Measurements from ENCODE around the gene FAT1. TPM values are rescaled to one million over a fixed set of nuclear protein-coding genes. Genes with fewer than 3 reads are reported as not detected.
A peak's percentile ranks its signal among the peaks of the same experiment; 100 is the strongest.

Gene FAT1
- total and polyA plus RNA-seq, 8 donors: 8.2 to 272 (median 60.4) TPM

DNA sequence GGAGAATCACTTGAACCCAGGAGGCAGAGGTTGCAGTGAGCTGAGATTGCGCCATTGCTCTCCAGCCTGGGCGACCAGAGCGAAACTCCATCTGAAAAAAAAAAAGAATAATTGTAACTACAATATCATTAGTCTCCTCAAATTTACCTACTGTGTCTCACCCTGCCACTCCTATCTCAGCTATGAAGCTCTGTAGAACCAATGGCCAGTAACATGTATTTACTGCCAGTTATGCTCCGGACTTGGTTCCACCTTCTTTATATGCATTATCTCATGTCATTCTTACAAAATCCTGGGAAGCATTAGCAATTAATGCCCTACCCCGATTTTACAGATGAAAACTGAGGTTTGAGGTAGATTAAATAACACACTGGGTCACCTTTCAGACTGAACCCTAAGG, 7.0 kb upstream of the FAT1 start:
- DNase-seq: peak in 1 of 2 donors; percentile 17
- no peak overlapping the region for H3K27ac ChIP-seq
- TF ChIP-seq POLR2AphosphoS5 (IDR thresholded peaks at IDR 0.05) (no peak), EP300 (IDR thresholded peaks at IDR 0.05) (no peak), POLR2A (IDR thresholded peaks at IDR 0.05) (no peak)
- TF ChIP-seq, protein P1, sequence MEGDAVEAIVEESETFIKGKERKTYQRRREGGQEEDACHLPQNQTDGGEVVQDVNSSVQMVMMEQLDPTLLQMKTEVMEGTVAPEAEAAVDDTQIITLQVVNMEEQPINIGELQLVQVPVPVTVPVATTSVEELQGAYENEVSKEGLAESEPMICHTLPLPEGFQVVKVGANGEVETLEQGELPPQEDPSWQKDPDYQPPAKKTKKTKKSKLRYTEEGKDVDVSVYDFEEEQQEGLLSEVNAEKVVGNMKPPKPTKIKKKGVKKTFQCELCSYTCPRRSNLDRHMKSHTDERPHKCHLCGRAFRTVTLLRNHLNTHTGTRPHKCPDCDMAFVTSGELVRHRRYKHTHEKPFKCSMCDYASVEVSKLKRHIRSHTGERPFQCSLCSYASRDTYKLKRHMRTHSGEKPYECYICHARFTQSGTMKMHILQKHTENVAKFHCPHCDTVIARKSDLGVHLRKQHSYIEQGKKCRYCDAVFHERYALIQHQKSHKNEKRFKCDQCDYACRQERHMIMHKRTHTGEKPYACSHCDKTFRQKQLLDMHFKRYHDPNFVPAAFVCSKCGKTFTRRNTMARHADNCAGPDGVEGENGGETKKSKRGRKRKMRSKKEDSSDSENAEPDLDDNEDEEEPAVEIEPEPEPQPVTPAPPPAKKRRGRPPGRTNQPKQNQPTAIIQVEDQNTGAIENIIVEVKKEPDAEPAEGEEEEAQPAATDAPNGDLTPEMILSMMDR (IDR thresholded peaks at IDR 0.05): no peak
- no peaks in the 10 kb centered on the region for H3K36me3 ChIP-seq
- WGBS, 5 donors: 71 to 85% (median 76%) methylated on average over 5 of the region's 5 CpGs
- intact Hi-C loops (cut with DNase I; ENCODE audit: low total_unique reads): no loop called here
- H3K4me3 ChIP-seq: no peak overlapping the region
- H3K27me3 ChIP-seq: peaks cover 0 to 28% (median 10%) of the 10 kb centered on the region in 3 donors
- H3K9me3 ChIP-seq: no peaks in the 10 kb centered on the region
- H3K4me1 ChIP-seq: peaks cover 0 to 26% (median 11%) of the 10 kb centered on the region in 4 donors

DNA sequence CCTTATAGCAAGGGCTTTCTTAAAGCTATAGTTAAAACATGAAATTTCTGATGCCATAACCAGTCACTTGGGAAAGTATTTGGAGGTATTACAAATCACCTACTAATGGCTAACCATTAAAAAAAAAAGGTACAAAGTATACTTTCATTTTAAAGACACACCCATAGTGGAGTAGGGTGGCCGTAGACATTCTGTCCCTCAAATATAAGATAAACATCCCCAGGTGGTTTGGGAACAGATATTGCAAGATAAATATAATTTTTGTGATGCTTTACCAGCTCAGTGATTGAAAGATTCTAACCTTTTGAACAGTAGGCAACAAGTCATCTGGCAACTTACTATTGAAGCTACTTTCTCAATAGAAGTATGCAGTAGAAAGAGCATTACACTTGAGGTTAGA, 6.2 kb upstream of the FAT1 start:
- Histone ChIP-seq H3K27me3 (peaks cover 0 to 34% (median 11%) of the 10 kb centered on the region in 3 donors), H3K27ac (peak overlapping the region in 1 of 5 donors; percentile 54), H3K4me1 (peaks cover 0 to 33% (median 18%) of the 10 kb centered on the region in 4 donors), H3K36me3 (no peaks in the 10 kb centered on the region), H3K4me3 (no peak overlapping the region), H3K9me3 (no peaks in the 10 kb centered on the region)
- TF ChIP-seq POLR2AphosphoS5 (IDR thresholded peaks at IDR 0.05): no peak
- TF ChIP-seq, protein P1 (IDR thresholded peaks at IDR 0.05): no peak
- no peak for TF ChIP-seq EP300 (IDR thresholded peaks at IDR 0.05)
- TF ChIP-seq POLR2A (IDR thresholded peaks at IDR 0.05): no peak
- intact Hi-C loops (cut with DNase I; ENCODE audit: low total_unique reads): loop anchor here (10.0 kb wide), 1 partner anchor 65 kb away; no protein-coding TSS in a partner anchor
- 58 to 88% (median 68%) methylated on average over 1 of the region's 1 CpG for WGBS, 5 donors
- DNase-seq: no peak

DNA sequence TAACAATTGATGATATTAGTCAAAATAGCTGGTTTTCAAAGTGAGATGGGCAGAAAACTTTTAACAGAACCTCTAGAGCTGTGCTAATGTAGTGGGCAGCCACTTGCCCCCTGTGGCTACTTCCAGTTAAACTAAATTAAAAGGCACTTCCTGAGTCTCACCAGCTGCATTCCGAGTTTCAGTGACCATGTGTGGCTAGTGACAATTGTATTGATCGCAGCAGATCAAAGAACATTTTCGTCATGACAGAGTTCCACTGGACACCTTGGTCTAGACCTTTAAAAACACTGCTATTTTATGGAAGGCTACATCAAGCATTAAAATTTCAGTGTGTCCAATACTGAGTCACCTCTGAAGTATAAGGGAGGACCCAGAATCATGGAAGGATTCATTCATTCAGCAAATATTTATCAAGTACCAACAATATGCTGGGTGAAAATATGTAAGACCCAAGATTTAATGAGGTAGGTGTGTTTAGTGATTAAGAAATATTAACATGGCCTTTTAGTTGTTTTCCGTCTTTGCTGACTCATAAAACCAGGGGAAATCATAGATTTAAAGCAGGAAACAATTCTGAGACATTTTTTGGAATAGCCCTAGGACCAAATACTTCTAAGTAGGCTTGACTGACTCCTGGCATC, 5.1 kb upstream of the FAT1 start:
- H3K27ac ChIP-seq: peak overlapping the region in 2 of 5 donors; percentile 33 to 54

DNA sequence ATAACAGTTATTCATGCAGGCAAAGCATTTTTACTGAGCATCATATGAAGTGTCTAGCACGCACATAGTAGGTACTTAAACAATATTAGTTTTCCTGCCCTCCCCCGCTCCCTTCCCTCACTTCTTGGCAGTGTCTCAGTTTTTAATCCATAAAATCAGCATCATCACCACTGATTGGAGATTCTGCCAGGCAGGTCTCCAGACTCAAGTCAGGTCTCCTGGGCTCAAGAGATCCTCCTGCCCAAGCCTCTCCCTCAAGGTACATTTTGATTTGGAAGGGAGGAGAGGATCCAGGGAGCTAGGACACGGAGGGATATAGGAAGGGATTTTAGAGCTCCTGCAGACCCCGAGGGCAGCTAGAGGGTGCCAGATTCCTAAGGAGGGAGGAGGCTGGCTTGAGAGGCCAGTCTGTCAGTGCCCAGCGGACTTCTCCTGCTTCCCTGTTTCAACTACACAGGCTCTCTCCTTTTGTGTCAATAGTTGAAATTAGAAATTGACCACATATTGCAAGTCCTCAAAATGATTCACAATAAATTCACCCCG, 4.4 kb upstream of the FAT1 start:
- H3K4me3 ChIP-seq: no peak overlapping the region
- H3K4me1 ChIP-seq: peaks cover 0 to 41% (median 26%) of the 10 kb centered on the region in 4 donors
- H3K9me3 ChIP-seq: no peaks in the 10 kb centered on the region
- TF ChIP-seq POLR2AphosphoS5 (IDR thresholded peaks at IDR 0.05) (no peak), POLR2A (IDR thresholded peaks at IDR 0.05) (no peak), EP300 (IDR thresholded peaks at IDR 0.05) (no peak)
- TF ChIP-seq, protein P1 (IDR thresholded peaks at IDR 0.05): no peak
- WGBS, 5 donors: 59 to 67% (median 64%) methylated on average over 6 of the region's 6 CpGs
- peak in 1 of 2 donors; percentile 45 for DNase-seq
- intact Hi-C loops (cut with DNase I; ENCODE audit: low total_unique reads): loop anchor here (10.0 kb wide), 1 partner anchor 63 kb away; no protein-coding TSS in a partner anchor
- H3K27ac ChIP-seq: peak overlapping the region in 2 of 5 donors; percentile 14 to 25
- H3K27me3 ChIP-seq: peaks cover 0 to 51% (median 19%) of the 10 kb centered on the region in 3 donors
- H3K36me3 ChIP-seq: no peaks in the 10 kb centered on the region

More for the DNA sequence above, 5.1 kb upstream of the FAT1 start:
- intact Hi-C loops (cut with DNase I; ENCODE audit: low total_unique reads): loop anchor here (10.0 kb wide), 1 partner anchor 64 kb away; no protein-coding TSS in a partner anchor
- H3K36me3 ChIP-seq: no peaks in the 10 kb centered on the region
- peaks cover 0 to 41% (median 25%) of the 10 kb centered on the region in 4 donors for H3K4me1 ChIP-seq
- no peaks in the 10 kb centered on the region for H3K9me3 ChIP-seq
- DNase-seq: no peak
- no peak overlapping the region for H3K4me3 ChIP-seq
- TF ChIP-seq POLR2A (IDR thresholded peaks at IDR 0.05): no peak
- no peak for TF ChIP-seq POLR2AphosphoS5 (IDR thresholded peaks at IDR 0.05)
- TF ChIP-seq EP300 (IDR thresholded peaks at IDR 0.05): no peak
- TF ChIP-seq, protein P1 (IDR thresholded peaks at IDR 0.05): no peak
- peaks cover 0 to 45% (median 19%) of the 10 kb centered on the region in 3 donors for H3K27me3 ChIP-seq
- 71 to 77% (median 72%) methylated on average over 4 of the region's 4 CpGs for WGBS, 5 donors
